ENCODE data around the gene SLFN14.
"Not testable (repeated sequence)": the region's sequence is repeated elsewhere in the genome, so short reads cannot be mapped to it uniquely, and the experiment has no call there.

SLFN14 gene

DNA sequence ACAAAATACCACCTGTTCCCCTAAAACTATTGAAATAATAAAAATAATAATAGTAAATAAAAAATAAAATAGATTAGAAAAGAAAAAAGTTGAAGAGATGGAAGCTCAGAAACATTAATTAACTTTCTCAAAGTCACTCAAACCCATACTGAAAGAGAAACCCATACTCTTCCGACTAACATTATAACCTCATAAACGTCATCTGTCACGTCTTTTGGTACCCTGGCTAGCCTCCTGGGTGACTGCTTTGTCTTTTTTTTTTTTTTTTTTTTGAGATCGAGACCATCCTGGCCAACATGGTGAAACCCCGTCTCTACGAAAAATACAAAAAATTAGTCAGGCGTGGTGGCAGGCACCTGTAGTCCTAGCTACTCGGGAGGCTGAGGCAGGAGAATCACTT, 30.8 kb downstream of the SLFN14 start:
- no peak overlapping the region for H3K4me2 ChIP-seq
- TF ChIP-seq, protein P1, sequence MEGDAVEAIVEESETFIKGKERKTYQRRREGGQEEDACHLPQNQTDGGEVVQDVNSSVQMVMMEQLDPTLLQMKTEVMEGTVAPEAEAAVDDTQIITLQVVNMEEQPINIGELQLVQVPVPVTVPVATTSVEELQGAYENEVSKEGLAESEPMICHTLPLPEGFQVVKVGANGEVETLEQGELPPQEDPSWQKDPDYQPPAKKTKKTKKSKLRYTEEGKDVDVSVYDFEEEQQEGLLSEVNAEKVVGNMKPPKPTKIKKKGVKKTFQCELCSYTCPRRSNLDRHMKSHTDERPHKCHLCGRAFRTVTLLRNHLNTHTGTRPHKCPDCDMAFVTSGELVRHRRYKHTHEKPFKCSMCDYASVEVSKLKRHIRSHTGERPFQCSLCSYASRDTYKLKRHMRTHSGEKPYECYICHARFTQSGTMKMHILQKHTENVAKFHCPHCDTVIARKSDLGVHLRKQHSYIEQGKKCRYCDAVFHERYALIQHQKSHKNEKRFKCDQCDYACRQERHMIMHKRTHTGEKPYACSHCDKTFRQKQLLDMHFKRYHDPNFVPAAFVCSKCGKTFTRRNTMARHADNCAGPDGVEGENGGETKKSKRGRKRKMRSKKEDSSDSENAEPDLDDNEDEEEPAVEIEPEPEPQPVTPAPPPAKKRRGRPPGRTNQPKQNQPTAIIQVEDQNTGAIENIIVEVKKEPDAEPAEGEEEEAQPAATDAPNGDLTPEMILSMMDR (conservative IDR thresholded peaks at IDR 0.05; ENCODE audit: low read depth, low read length), result no peak
- H3K27ac ChIP-seq, result no peak overlapping the region
- no peaks in the 10 kb centered on the region for H3K36me3 ChIP-seq (ENCODE audit: insufficient read depth)
- no peak overlapping the region for H3K9ac ChIP-seq
- H3K27me3 ChIP-seq (ENCODE audit: insufficient read depth, low read depth), result no peaks in the 10 kb centered on the region
- peaks cover 12% of the 10 kb centered on the region for H3K4me1 ChIP-seq (ENCODE audit: low read depth, poor library complexity, severe bottlenecking)
- H2AFZ ChIP-seq (ENCODE audit: low read depth), result no peak overlapping the region
- no peaks in the 10 kb centered on the region for H4K20me1 ChIP-seq (ENCODE audit: insufficient read depth)
- H3K79me2 ChIP-seq (ENCODE audit: insufficient read depth, low read depth), result no peaks in the 10 kb centered on the region
- no peak overlapping the region for H3K4me3 ChIP-seq (IDR thresholded peaks at IDR 0.05; ENCODE audit: insufficient read depth, low read depth, low read length)

DNA sequence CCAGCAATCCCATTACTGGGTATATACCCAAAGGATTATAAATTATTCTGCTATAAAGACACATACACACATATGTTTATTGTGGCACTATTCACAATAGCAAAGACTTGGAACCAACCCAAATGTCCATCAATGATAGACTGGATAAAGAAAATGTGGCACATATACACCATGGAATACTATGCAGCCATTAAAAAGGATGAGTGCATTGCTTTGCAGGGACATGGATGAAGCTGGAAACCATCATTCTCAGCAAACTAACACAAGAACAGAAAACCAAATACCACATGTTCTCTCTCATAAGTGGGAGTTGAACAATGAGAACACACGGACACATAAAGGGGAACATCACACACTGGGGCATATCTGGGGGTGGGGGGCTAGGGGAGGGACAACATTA, 31.3 kb downstream of the SLFN14 start:
- not testable (repeated sequence) for H3K9ac ChIP-seq; H3K4me2 ChIP-seq; H3K79me2 ChIP-seq (ENCODE audit: insufficient read depth, low read depth); H2AFZ ChIP-seq (ENCODE audit: low read depth); H3K27ac ChIP-seq; H3K4me3 ChIP-seq (IDR thresholded peaks at IDR 0.05; ENCODE audit: insufficient read depth, low read depth, low read length); H4K20me1 ChIP-seq (ENCODE audit: insufficient read depth); H3K36me3 ChIP-seq (ENCODE audit: insufficient read depth); H3K27me3 ChIP-seq (ENCODE audit: insufficient read depth, low read depth)
- H3K4me1 ChIP-seq (ENCODE audit: low read depth, poor library complexity, severe bottlenecking), result peaks cover 12% of the 10 kb centered on the region

DNA sequence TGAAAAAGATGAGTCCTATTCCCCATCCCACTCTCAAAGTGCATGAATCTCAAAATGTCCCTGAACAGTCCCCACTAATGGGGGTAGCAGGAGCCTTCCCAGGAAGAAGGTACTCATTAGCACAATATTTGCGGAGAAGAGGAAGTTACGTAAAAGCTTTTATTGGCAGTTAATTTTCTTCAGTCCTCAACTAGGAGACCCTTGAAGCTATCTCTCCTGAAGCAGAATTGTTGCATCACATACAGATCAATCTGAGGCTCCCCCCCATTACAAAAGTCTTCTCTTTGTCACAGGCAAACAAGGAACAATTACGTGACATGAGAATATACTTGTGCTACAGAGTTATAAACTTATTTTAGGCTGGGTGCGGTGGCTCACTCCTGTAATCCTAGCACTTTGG, 37.3 kb downstream of the SLFN14 start:
- no peaks in the 10 kb centered on the region for H3K27me3 ChIP-seq (ENCODE audit: insufficient read depth, low read depth)

DNA sequence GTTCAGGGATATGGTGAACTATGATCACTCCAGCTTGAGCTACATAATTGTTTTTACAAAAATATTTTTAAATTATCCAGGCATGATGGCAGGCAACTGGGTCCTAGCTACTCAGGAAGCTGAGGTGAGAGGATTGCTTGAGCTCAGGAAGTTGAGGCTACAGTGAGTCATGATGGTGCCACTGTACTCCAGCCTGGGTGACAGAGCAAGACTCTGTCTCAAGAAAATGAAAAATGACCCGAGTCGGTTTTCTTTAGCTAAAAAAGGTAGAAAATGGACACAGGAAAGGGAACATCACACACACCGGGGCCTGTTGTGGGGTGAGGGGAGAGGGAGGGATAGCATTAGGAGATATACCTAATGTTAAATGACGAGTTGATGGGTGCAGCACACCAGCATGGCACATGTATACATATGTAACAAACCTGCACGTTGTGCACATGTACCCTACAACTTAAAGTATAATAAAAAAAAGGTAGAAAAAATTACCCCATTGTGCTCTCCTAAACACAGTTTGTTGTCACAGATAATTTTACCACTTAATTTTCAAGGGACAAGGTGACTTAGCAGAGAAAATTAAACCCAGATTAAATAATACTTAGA, 38.9 kb downstream of the SLFN14 start:
- not testable (repeated sequence) for H3K79me2 ChIP-seq (ENCODE audit: insufficient read depth, low read depth); H3K27ac ChIP-seq; H3K4me1 ChIP-seq (ENCODE audit: low read depth, poor library complexity, severe bottlenecking); H3K27me3 ChIP-seq (ENCODE audit: insufficient read depth, low read depth); H4K20me1 ChIP-seq (ENCODE audit: insufficient read depth); H2AFZ ChIP-seq (ENCODE audit: low read depth); H3K4me2 ChIP-seq; H3K36me3 ChIP-seq (ENCODE audit: insufficient read depth); H3K9ac ChIP-seq; H3K4me3 ChIP-seq (IDR thresholded peaks at IDR 0.05; ENCODE audit: insufficient read depth, low read depth, low read length)

More for the DNA sequence above, 37.3 kb downstream of the SLFN14 start:
- TF ChIP-seq, protein P1 (conservative IDR thresholded peaks at IDR 0.05; ENCODE audit: low read depth, low read length), result no peak
- Histone ChIP-seq H3K36me3 (ENCODE audit: insufficient read depth) (no peaks in the 10 kb centered on the region), H3K4me3 (IDR thresholded peaks at IDR 0.05; ENCODE audit: insufficient read depth, low read depth, low read length) (no peak overlapping the region), H3K4me2 (no peak overlapping the region), H3K27ac (no peak overlapping the region), H4K20me1 (ENCODE audit: insufficient read depth) (no peaks in the 10 kb centered on the region), H3K9ac (no peak overlapping the region), H3K79me2 (ENCODE audit: insufficient read depth, low read depth) (no peaks in the 10 kb centered on the region), H3K4me1 (ENCODE audit: low read depth, poor library complexity, severe bottlenecking) (no peaks in the 10 kb centered on the region), H2AFZ (ENCODE audit: low read depth) (no peak overlapping the region)

DNA sequence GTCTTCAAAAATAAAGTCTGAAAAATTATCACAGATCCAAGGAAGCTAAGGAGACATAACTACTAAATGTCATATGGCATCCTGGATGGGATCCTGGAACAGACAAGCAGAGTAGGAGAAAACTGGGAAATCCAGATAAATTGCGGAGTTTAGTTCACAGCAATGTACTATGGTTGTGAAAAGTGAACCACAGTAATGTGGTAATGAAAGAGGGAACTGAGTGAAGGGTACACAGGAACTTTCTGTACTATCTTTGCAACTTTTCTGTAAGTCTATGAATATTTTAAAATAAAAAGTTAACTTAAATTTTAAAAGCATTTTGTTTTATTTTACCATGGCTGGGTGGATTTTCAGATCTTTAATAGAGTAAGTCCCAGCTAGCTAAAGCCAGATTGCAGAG, 39.5 kb downstream of the SLFN14 start:
- Histone ChIP-seq H3K4me2 (no peak overlapping the region), H3K27ac (no peak overlapping the region), H3K36me3 (ENCODE audit: insufficient read depth) (no peaks in the 10 kb centered on the region), H4K20me1 (ENCODE audit: insufficient read depth) (no peaks in the 10 kb centered on the region), H3K9ac (no peak overlapping the region), H2AFZ (ENCODE audit: low read depth) (no peak overlapping the region), H3K27me3 (ENCODE audit: insufficient read depth, low read depth) (no peaks in the 10 kb centered on the region), H3K4me3 (IDR thresholded peaks at IDR 0.05; ENCODE audit: insufficient read depth, low read depth, low read length) (no peak overlapping the region), H3K4me1 (ENCODE audit: low read depth, poor library complexity, severe bottlenecking) (no peaks in the 10 kb centered on the region), H3K79me2 (ENCODE audit: insufficient read depth, low read depth) (no peaks in the 10 kb centered on the region)
- TF ChIP-seq, protein P1 (conservative IDR thresholded peaks at IDR 0.05; ENCODE audit: low read depth, low read length), result no peak

All from KMS-11 (cell line).